KBM-7 (cell line): ENCODE measurements around the gene MAPK4.
"Not testable (repeated sequence)": the region's sequence is repeated elsewhere in the genome, so short reads cannot be mapped to it uniquely, and the experiment has no call there.

ENCODE experiments used
- DNase-seq: peaks from one replicate; pipeline ENCODE4 v3.0.0-alpha.2; 2015
- in situ Hi-C: fragments of 300-500 bp; cut with MboI; formaldehyde crosslinking; loops from 2 replicates; pipeline ENCODE4 v1.14.3; 2020; ENCODE audit warnings: low sequenced_read_pairs, low pct_unique_long_range_greater_than_20kb, mixed read lengths

MAPK4 gene

GRCh38 chr18:50776383-50776782 is 216.5 kb downstream of the MAPK4 start:
- in situ Hi-C loops: no loop called here

GRCh38 chr18:50779021-50779420 is 219.1 kb downstream of the MAPK4 start:
- DNase-seq, in situ Hi-C loops: not testable (repeated sequence)

More at GRCh38 chr18:50776383-50776782, 216.5 kb downstream of the MAPK4 start:
- DNase-seq: no peak
